HepG2 (cell line): ENCODE data around the gene COA1. TPM values are rescaled to one million over a fixed set of nuclear protein-coding genes. Genes with fewer than 3 reads are reported as not detected.

Source experiments
- CENPT ChIP-seq: sonication (generic); formaldehyde crosslinking; IDR thresholded peaks from 2 replicates; pipeline ENCODE4 v1.8.0; 2022; ENCODE audit warnings: low read depth, mild to moderate bottlenecking, moderate library complexity, missing genetic modification reagents
- CTCF ChIP-seq: sonication (generic); formaldehyde crosslinking; IDR thresholded peaks from 2 replicates; pipeline ENCODE4 v1.5.0; 2020; ENCODE audit warnings: mild to moderate bottlenecking, missing genetic modification reagents, moderate library complexity
- EP300 ChIP-seq, 3 experiments: sonication (generic) in 1 of 3; formaldehyde crosslinking in 1 of 3; IDR thresholded peaks; 2 replicates each; pipeline versions ENCODE4 v1.5.1 to v1.6.1; 2011 to 2020; ENCODE audit warnings: low read depth in 2 of 3, low read length in 2 of 3, borderline replicate concordance in 1 of 3, improper control_type of control experiment in 1 of 3, mild to moderate bottlenecking in 1 of 3, missing genetic modification reagents in 1 of 3, moderate library complexity in 1 of 3
- EZH2 ChIP-seq: conservative IDR thresholded peaks from 2 replicates; pipeline ENCODE4 v1.6.1; 2012; ENCODE audit warnings: mild to moderate bottlenecking, low read depth, low read length, moderate library complexity
- FOXA3 ChIP-seq: IDR thresholded peaks from 2 replicates; pipeline ENCODE4 v1.6.1; 2016; ENCODE audit warnings: missing genetic modification reagents, missing compliant biosample characterization
- HMG20B ChIP-seq: conservative IDR thresholded peaks from 2 replicates; pipeline ENCODE4 v1.6.1; 2016; ENCODE audit warnings: missing genetic modification reagents, missing compliant biosample characterization
- LRRFIP1 ChIP-seq: sonication (generic); formaldehyde crosslinking; conservative IDR thresholded peaks from 2 replicates; pipeline ENCODE4 v1.4.0; 2020; ENCODE audit warnings: missing genetic modification reagents
- NCOR1 ChIP-seq: fragments of 200-600 bp; sonication (generic); IDR thresholded peaks from 2 replicates; pipeline ENCODE4 v1.7.0; 2017; ENCODE audit warnings: antibody characterized with exemption, low read length, borderline replicate concordance
- NFE2 ChIP-seq: sonication (generic); formaldehyde crosslinking; IDR thresholded peaks from 2 replicates; pipeline ENCODE4 v1.4.0; 2020; ENCODE audit warnings: missing genetic modification reagents
- TP53 ChIP-seq: sonication (generic); formaldehyde crosslinking; conservative IDR thresholded peaks from 2 replicates; pipeline ENCODE4 v1.4.0; 2020; ENCODE audit warnings: missing genetic modification reagents
- ZBTB4 ChIP-seq: sonication (generic); formaldehyde crosslinking; IDR thresholded peaks from 2 replicates; pipeline ENCODE4 v1.4.0; 2020; ENCODE audit warnings: missing genetic modification reagents, mild to moderate bottlenecking, borderline replicate concordance
- ZNF337 ChIP-seq: sonication (generic); formaldehyde crosslinking; IDR thresholded peaks from 2 replicates; pipeline ENCODE4 v1.5.1; 2020; ENCODE audit warnings: missing genetic modification reagents, low read depth, mild to moderate bottlenecking, borderline replicate concordance
- ZNF362 ChIP-seq: sonication (generic); formaldehyde crosslinking; IDR thresholded peaks from 2 replicates; pipeline ENCODE4 v1.4.0; 2020; ENCODE audit warnings: missing genetic modification reagents, mild to moderate bottlenecking, borderline replicate concordance
- ZNF430 ChIP-seq: sonication (generic); formaldehyde crosslinking; IDR thresholded peaks from 2 replicates; pipeline ENCODE4 v1.9.0; 2021; ENCODE audit warnings: mild to moderate bottlenecking, missing genetic modification reagents
- ZNF558 ChIP-seq: sonication (generic); formaldehyde crosslinking; IDR thresholded peaks from 2 replicates; pipeline ENCODE4 v1.9.0; 2022; ENCODE audit warnings: mild to moderate bottlenecking, missing genetic modification reagents, borderline replicate concordance
- ZNF598 ChIP-seq: sonication (generic); formaldehyde crosslinking; IDR thresholded peaks from 2 replicates; pipeline ENCODE4 v1.5.1; 2020; ENCODE audit warnings: mild to moderate bottlenecking, missing genetic modification reagents, borderline replicate concordance
- ZNF746 ChIP-seq: sonication (generic); formaldehyde crosslinking; IDR thresholded peaks from 2 replicates; pipeline ENCODE4 v1.8.0; 2022; ENCODE audit warnings: mild to moderate bottlenecking, missing genetic modification reagents
- ZNF788 ChIP-seq: sonication (generic); formaldehyde crosslinking; IDR thresholded peaks from 2 replicates; pipeline ENCODE4 v1.5.0; 2020; ENCODE audit warnings: mild to moderate bottlenecking, missing genetic modification reagents, borderline replicate concordance
- ZSCAN12 ChIP-seq: sonication (generic); formaldehyde crosslinking; IDR thresholded peaks from 2 replicates; pipeline ENCODE4 v1.9.0; 2021; ENCODE audit warnings: mild to moderate bottlenecking, missing genetic modification reagents
- ZSCAN25 ChIP-seq: sonication (generic); formaldehyde crosslinking; IDR thresholded peaks from 2 replicates; pipeline ENCODE4 v1.8.0; 2022; ENCODE audit warnings: mild to moderate bottlenecking, missing genetic modification reagents
- polyA plus RNA-seq, 8 experiments: library from polyadenylated mRNA; depleted of rRNA in 3 of 8; stranded (reverse) in 7 of 8; unstranded in 1 of 8; fragments of >200 nt; fragmentation: Illumina TruSeq in 4 of 8; extraction: Trizol in 4 of 8; gene quantifications; 2 replicates each; pipeline versions ENCODE4 v1.2.1 to v1.2.3, GENCODE V29; 2011 to 2016; ENCODE audit warnings: low read depth in 4 of 8, missing spikeins in 1 of 8, mixed read lengths in 1 of 8; ENCODE audit not compliant: insufficient read depth in 1 of 8
- total RNA-seq, 5 experiments: library from RNA; depleted of rRNA; stranded (reverse); fragments of >200 nt; fragmentation: Illumina TruSeq; extraction: Trizol; gene quantifications; 2 replicates each; pipeline ENCODE4 v1.2.3, GENCODE V29; 2016; ENCODE audit warnings: low read depth in 1 of 5

The COA1 gene
- total and polyA plus RNA-seq, 2 of the 13 experiments (the other 11 are each of a cell fraction or from before 2014, with no cell fraction given) = 33.2 to 65.7 TPM

GRCh38 chr7:43769791-43770465 lies 40.6 kb upstream of the COA1 start (continued):
- TF ChIP-seq EZH2 = no peak
- TF ChIP-seq ZNF788 (CRISPR knock-in tag) = peak; percentile 67; the same call in 1 of the 2 replicates
- no peak for TF ChIP-seq CENPT (CRISPR knock-in tag)
- TF ChIP-seq LRRFIP1 (CRISPR knock-in tag) = no peak
- TF ChIP-seq ZNF362 (CRISPR knock-in tag) = no peak
- peak; percentile 87 for TF ChIP-seq FOXA3 (CRISPR knock-in tag)
- TF ChIP-seq ZNF430 = no peak
- peak; percentile 74; the same call in 1 of the 2 replicates for TF ChIP-seq ZSCAN25 (CRISPR knock-in tag)
- TF ChIP-seq ZNF337 (CRISPR knock-in tag) = 0 out of 2 replicates have a peak, but pooled peaks have one; percentile 20
- peak; percentile 68 to 91; a peak in 3 of 4 replicates for TF ChIP-seq EP300 (IDR thresholded peaks at IDR 0.05; ENCODE audit: low read depth in 2 of 2, low read length in 2 of 2)
- TF ChIP-seq EP300 (CRISPR knock-in tag; IDR thresholded peaks at IDR 0.05; ENCODE audit: borderline replicate concordance) = peak; percentile 85
- TF ChIP-seq ZNF558 = no peak
- TF ChIP-seq ZSCAN12 = no peak
- no peak for TF ChIP-seq NFE2 (CRISPR knock-in tag)
- peak; percentile 16; the same call in 1 of the 2 replicates for TF ChIP-seq CTCF
- peak; percentile 91 for TF ChIP-seq NCOR1
- no peak for TF ChIP-seq TP53 (CRISPR knock-in tag)
- TF ChIP-seq ZNF598 (CRISPR knock-in tag) = no peak
- TF ChIP-seq ZNF746 = peak; percentile 79
- TF ChIP-seq ZBTB4 (CRISPR knock-in tag) = peak; percentile 80; the same call in 1 of the 2 replicates
- peak; percentile 68 for TF ChIP-seq HMG20B (CRISPR knock-in tag)
